ENCODE measurements around the gene GNAT1. TPM values are rescaled to one million over a fixed set of nuclear protein-coding genes. Genes with fewer than 3 reads are reported as not detected.

GNAT1 gene
- not detected in 2 replicates for total RNA-seq

DNA sequence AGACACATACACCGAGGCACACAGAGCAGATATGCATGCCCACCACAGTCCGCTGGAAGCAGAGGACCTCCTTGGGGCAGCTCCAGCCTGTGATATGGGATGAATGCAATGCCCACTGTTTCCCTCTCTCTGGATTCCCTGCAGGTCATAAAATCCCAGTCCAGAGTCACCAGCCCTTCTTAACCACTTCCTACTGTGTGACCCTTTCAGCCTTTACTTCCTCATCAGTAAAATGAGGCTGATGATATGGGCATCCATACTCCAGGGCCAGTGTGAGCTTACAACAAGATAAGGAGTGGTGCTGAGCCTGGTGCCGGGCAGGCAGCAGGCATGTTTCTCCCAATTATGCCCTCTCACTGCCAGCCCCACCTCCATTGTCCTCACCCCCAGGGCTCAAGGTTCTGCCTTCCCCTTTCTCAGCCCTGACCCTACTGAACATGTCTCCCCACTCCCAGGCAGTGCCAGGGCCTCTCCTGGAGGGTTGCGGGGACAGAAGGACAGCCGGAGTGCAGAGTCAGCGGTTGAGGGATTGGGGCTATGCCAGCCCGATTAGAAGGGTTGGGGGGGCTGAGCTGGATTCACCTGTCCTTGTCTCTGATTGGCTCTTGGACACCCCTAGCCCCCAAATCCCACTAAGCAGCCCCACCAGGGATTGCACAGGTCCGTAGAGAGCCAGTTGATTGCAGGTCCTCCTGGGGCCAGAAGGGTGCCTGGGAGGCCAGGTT, at the start of gene GNAT1:
Gene GNAT1 (plus strand): TSS at position 675 of the 725 bp plus-strand sequence. CDS start 116 bp downstream, outside the sequence.

DNA sequence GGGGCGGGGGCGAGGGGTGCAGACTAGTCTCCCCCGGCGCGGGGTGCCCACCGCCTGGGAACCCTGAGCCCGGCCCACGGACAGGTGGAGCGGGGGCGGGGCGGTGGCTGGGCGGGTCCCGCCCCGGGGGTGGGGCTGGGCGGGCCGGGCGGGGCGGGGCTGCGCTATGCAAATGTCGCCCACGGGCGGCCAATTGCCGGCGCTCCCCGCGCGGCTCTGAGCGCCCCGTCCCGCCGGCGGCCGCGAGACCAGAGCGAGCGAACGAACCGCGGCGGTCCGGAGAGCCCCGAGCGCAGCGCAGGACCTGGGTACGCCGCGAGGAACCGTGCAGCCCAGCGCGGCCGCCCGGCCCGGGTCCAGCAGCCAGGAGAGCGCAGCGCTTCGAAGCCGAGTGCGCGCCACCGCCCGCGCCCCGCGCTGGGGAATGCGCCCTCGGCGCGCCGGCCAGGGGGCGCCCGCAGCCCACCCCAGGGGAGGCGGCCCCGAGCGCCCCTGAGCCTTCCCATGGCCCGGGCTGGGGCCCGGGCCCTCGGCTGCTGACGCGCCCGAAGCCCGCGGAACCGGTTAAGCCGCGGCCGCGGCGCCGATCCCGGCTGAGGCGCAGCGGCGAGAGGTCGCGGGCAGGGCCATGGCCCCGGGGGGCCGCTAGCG, 36.4 kb upstream of the GNAT1 start, which contains the start of gene SEMA3F:
Gene SEMA3F (plus strand): TSS at position 485 of the 651 bp plus-strand sequence. CDS start 4,299 bp downstream, outside the sequence.

GRCh38 chr3:50204804-50205412, 13.5 kb downstream of the GNAT1 start, which contains the start of gene SLC38A3:
Gene SLC38A3, plus strand, starts transcription at chr3:50205271. Its CDS starts 8,929 bp downstream, at chr3:50214200.

GRCh38 chr3:50235716-50236483, 44.5 kb downstream of the GNAT1 start, which contains the start of gene GNAI2:
Gene GNAI2, plus strand, starts transcription at chr3:50236204. Its CDS starts 132 bp downstream, at chr3:50236336.

Other genes starting within 250 kb of the GNAT1 start
- 126 and 184 TPM in 2 replicates for gene RBM5, start 102.7 kb upstream of the GNAT1 start, total RNA-seq
- gene SEMA3F, start 36.3 kb upstream of the GNAT1 start, total RNA-seq, result 7.4 and 7.6 TPM in 2 replicates
- gene SLC38A3, start 13.7 kb downstream of the GNAT1 start, total RNA-seq, result not detected in 2 replicates
- gene GNAI2, start 44.6 kb downstream of the GNAT1 start, total RNA-seq, result 340 and 347 TPM in 2 replicates
- 26.0 and 88.5 TPM in 2 replicates for gene SEMA3B, start 77.5 kb downstream of the GNAT1 start, total RNA-seq
- gene LSMEM2, start 87.5 kb downstream of the GNAT1 start, total RNA-seq, result 0.17 TPM in 1 of 2 replicates, not detected in the other
- 50.6 and 51.2 TPM in 2 replicates for gene IFRD2, start 100.8 kb downstream of the GNAT1 start, total RNA-seq
- gene HYAL3, start 107.8 kb downstream of the GNAT1 start, total RNA-seq, result 3.3 and 14.9 TPM in 2 replicates
- gene NAA80, start 107.8 kb downstream of the GNAT1 start, total RNA-seq, result 5.5 and 6.0 TPM in 2 replicates
- gene HYAL1, start 112.0 kb downstream of the GNAT1 start, total RNA-seq, result 4.2 and 6.1 TPM in 2 replicates
- gene HYAL2, start 131.1 kb downstream of the GNAT1 start, total RNA-seq, result 46.1 and 86.3 TPM in 2 replicates
- 11.2 and 20.8 TPM in 2 replicates for gene TUSC2, start 136.6 kb downstream of the GNAT1 start, total RNA-seq
- gene RASSF1, start 149.2 kb downstream of the GNAT1 start, total RNA-seq, result 43.8 and 49.6 TPM in 2 replicates
- gene ZMYND10, start 154.1 kb downstream of the GNAT1 start, total RNA-seq, result 1.5 and 2.9 TPM in 2 replicates
- gene NPRL2, start 159.2 kb downstream of the GNAT1 start, total RNA-seq, result 22.5 and 26.5 TPM in 2 replicates
- 29.6 and 38.5 TPM in 2 replicates for gene CYB561D2, start 159.3 kb downstream of the GNAT1 start, total RNA-seq
- 45.5 and 84.4 TPM in 2 replicates for gene TMEM115, start 167.9 kb downstream of the GNAT1 start, total RNA-seq

All from smooth muscle cell of trachea (primary cell).